ENCODE results near the gene KLHL26. TPM values are rescaled to one million over a fixed set of nuclear protein-coding genes. Genes with fewer than 3 reads are reported as not detected.

The KLHL26 gene
- total and polyA plus RNA-seq, 2 of the 4 experiments (the other 2 are of a cell fraction), result 2.2 to 4.7 TPM

DNA sequence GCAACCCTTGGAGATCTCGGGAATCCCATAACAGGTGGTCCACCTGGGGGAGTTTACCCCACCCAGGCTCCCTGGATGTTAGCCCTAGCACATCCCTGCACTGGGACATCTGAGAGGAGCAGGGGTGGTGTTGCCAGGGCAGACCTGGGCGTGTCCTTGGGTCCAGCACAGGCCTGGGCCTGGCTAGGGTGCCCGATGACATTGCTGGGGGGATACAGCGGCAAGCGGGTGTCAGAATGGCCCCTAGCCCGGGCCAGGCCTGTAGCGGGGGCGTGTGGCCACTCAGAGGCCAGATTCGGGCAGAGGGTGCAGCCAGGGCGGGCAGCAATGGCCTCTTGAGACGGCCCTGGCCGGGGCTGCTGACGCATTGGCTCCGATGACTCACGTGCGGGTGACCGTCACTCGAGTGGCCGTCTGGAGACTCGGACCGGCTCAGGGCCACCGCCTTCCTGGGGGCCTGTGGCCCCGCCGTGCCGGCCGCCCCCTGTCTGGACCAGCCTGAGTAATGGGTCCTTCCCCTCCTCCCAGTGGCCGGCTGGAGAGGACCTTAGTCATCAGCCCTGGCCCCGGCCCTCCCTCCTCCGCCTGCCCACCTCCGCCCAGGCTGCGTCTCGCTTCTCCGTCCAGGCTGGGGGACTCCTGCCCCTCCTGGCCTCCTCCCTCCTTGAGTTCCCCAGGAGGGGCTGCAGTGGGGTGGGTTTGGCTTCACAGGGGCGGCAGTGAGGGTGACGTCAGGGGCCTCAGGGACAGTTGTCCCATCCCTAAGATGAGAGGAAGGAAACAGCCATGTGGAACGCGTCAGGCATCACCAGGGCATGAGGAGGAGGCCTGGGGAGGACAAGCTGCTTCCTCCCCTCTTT lies 23.5 kb downstream of the KLHL26 start:
- DNase-seq, result peak; percentile 69
- TF ChIP-seq BHLHE40 (IDR thresholded peaks at IDR 0.05; ENCODE audit: low read depth, low read length) (peak; percentile 87), MAFK (IDR thresholded peaks at IDR 0.05; ENCODE audit: low read depth, low read length) (no peak), FOS (IDR thresholded peaks at IDR 0.05; ENCODE audit: low read depth, low read length) (peak; percentile 96), CHD1 (IDR thresholded peaks at IDR 0.05; ENCODE audit: low read depth, low read length) (no peak), SMC3 (IDR thresholded peaks at IDR 0.05; ENCODE audit: low read depth, low read length) (peak; percentile 4; the same call in 1 of the 2 replicates), POLR2A (IDR thresholded peaks at IDR 0.05; ENCODE audit: low read depth, low read length) (no peak; the same call in 1 of the 2 replicates), RFX5 (IDR thresholded peaks at IDR 0.05; ENCODE audit: low read depth, low read length) (no peak), MXI1 (IDR thresholded peaks at IDR 0.05; ENCODE audit: borderline replicate concordance, low read depth, low read length) (no peak), RAD21 (IDR thresholded peaks at IDR 0.05; ENCODE audit: low read length) (no peak; the same call in 1 of the 2 replicates), CEBPB (IDR thresholded peaks at IDR 0.05; ENCODE audit: low read depth, low read length) (no peak), RCOR1 (IDR thresholded peaks at IDR 0.05; ENCODE audit: insufficient replicate concordance, low read length) (no peak)
- TF ChIP-seq, protein P1, sequence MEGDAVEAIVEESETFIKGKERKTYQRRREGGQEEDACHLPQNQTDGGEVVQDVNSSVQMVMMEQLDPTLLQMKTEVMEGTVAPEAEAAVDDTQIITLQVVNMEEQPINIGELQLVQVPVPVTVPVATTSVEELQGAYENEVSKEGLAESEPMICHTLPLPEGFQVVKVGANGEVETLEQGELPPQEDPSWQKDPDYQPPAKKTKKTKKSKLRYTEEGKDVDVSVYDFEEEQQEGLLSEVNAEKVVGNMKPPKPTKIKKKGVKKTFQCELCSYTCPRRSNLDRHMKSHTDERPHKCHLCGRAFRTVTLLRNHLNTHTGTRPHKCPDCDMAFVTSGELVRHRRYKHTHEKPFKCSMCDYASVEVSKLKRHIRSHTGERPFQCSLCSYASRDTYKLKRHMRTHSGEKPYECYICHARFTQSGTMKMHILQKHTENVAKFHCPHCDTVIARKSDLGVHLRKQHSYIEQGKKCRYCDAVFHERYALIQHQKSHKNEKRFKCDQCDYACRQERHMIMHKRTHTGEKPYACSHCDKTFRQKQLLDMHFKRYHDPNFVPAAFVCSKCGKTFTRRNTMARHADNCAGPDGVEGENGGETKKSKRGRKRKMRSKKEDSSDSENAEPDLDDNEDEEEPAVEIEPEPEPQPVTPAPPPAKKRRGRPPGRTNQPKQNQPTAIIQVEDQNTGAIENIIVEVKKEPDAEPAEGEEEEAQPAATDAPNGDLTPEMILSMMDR (conservative IDR thresholded peaks at IDR 0.05; ENCODE audit: low read depth, low read length), result no peak
- TF ChIP-seq, protein P2, sequence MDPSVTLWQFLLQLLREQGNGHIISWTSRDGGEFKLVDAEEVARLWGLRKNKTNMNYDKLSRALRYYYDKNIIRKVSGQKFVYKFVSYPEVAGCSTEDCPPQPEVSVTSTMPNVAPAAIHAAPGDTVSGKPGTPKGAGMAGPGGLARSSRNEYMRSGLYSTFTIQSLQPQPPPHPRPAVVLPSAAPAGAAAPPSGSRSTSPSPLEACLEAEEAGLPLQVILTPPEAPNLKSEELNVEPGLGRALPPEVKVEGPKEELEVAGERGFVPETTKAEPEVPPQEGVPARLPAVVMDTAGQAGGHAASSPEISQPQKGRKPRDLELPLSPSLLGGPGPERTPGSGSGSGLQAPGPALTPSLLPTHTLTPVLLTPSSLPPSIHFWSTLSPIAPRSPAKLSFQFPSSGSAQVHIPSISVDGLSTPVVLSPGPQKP (IDR thresholded peaks at IDR 0.05; ENCODE audit: borderline replicate concordance, low read depth, low read length), result no peak
- TF ChIP-seq, protein P3, sequence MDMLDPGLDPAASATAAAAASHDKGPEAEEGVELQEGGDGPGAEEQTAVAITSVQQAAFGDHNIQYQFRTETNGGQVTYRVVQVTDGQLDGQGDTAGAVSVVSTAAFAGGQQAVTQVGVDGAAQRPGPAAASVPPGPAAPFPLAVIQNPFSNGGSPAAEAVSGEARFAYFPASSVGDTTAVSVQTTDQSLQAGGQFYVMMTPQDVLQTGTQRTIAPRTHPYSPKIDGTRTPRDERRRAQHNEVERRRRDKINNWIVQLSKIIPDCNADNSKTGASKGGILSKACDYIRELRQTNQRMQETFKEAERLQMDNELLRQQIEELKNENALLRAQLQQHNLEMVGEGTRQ (IDR thresholded peaks at IDR 0.05; ENCODE audit: low read depth, low read length), result peak; percentile 58; the same call in 1 of the 2 replicates

More for the DNA sequence above, 23.5 kb downstream of the KLHL26 start:
- 52% methylated on average over 10 of the region's 37 CpGs; no CpG with 5 or more reads in 1 of the 2 experiments for WGBS, 2 experiments (ENCODE audit: extremely low coverage in 2 of 2, insufficient read length in 1 of 2)
- Histone ChIP-seq H3K23ac (ENCODE audit: low read depth, low read length) (peak overlapping the region; percentile 69), H3K27me3 (ENCODE audit: control insufficient read depth, insufficient read depth, low read length) (no peaks in the 10 kb centered on the region), H2BK15ac (ENCODE audit: low read depth, low read length) (peak overlapping the region; percentile 86; the same call in 2 of the 3 replicates), H4K5ac (ENCODE audit: low read depth, low read length) (peak overlapping the region; percentile 73), H2AFZ (replicated peaks; ENCODE audit: low read length, poor library complexity) (peak overlapping the region; percentile 84), H3K79me1 (ENCODE audit: low read depth in 1 of 2, low read length in 2 of 2) (peaks cover 27 to 62% of the 10 kb centered on the region in 2 experiments), H4K20me1 (ENCODE audit: insufficient read depth, low read length) (peaks cover 5% of the 10 kb centered on the region), H2BK5ac (ENCODE audit: low read depth, low read length, poor library complexity, severe bottlenecking) (peak overlapping the region; percentile 77), H3K4me1 (ENCODE audit: control insufficient read depth, insufficient read depth, low read length) (peaks cover 41% of the 10 kb centered on the region), H4K8ac (ENCODE audit: low read depth in 2 of 2, low read length in 2 of 2) (peak overlapping the region; percentile 93 to 96), H3K9me1 (ENCODE audit: insufficient read depth, low read length) (peaks cover 25% of the 10 kb centered on the region), H3K18ac (ENCODE audit: low read depth, low read length) (peak overlapping the region; percentile 47), H3K9me3 (ENCODE audit: control insufficient read depth, insufficient read depth, low read length) (no peaks in the 10 kb centered on the region), H4K91ac (ENCODE audit: insufficient read depth, low read depth, low read length) (peak overlapping the region; percentile 98), H2BK20ac (ENCODE audit: low read depth, low read length) (peak overlapping the region; percentile 71), H3K4ac (ENCODE audit: low read depth, low read length) (peak overlapping the region; percentile 90), H2AK5ac (ENCODE audit: low read depth, low read length) (peak overlapping the region; percentile 82), H3K27ac (ENCODE audit: insufficient read depth, low read length) (peak overlapping the region; percentile 56), H3K4me3 (ENCODE audit: insufficient read depth, low read depth, low read length) (no peak overlapping the region), H3K56ac (ENCODE audit: extremely low read depth, insufficient read depth, low read length) (peak overlapping the region; percentile 64), H3K36me3 (ENCODE audit: control insufficient read depth, insufficient read depth, low read length) (peaks cover 4% of the 10 kb centered on the region; the same call in 1 of the 2 replicates), H2AK9ac (replicated peaks; ENCODE audit: low read depth, low read length, poor library complexity) (peak overlapping the region; percentile 93), H2BK120ac (ENCODE audit: low read depth, low read length) (peak overlapping the region; percentile 86), H3K4me2 (ENCODE audit: low read depth, low read length) (peak overlapping the region; percentile 3), H3K9ac (ENCODE audit: low read depth, low read length) (peak overlapping the region; percentile 7; the same call in 1 of the 2 replicates), H3K14ac (replicated peaks; ENCODE audit: low read depth, low read length) (peak overlapping the region; percentile 96)
- intact Hi-C loops (cut with micrococcal nuclease), result no loop called here
- POLR2A ChIA-PET (ENCODE audit: unreplicated experiment), result no interaction called here
- CTCF ChIA-PET, result interaction anchor here (0.6 kb wide), 1 partner anchor 74 kb away, joined by 3 read pairs; no protein-coding TSS in a partner anchor
- peak; percentile 85 for ATAC-seq (ENCODE audit: low read depth)
- BruUV-seq (replicated peaks), result no TSS peak
- dilution Hi-C loops (cut with HindIII; ENCODE audit: low sequenced_read_pairs, unreplicated experiment), result no loop called here
- in situ Hi-C loops (cut with MboI; ENCODE audit: low sequenced_read_pairs), result no loop called here

Measured in IMR-90 (cell line).